Sigmoid colon (tissue), 3 donors: ENCODE measurements around the gene KCTD19.

Experiments
- CTCF ChIP-seq, 4 experiments: fragments of 450-650 bp in 3 of 4; fragments of 200-600 bp in 1 of 4; IDR thresholded peaks; one replicate each; pipeline ENCODE4 v1.5.1; 2016 to 2019; ENCODE audit warnings: antibody characterized with exemption in 4 of 4, mild to moderate bottlenecking in 3 of 4, moderate library complexity in 2 of 4
- POLR2A ChIP-seq, 2 donors: fragments of 450-650 bp; IDR thresholded peaks; one replicate each; pipeline ENCODE4 v1.6.1; 2016; ENCODE audit warnings: antibody characterized with exemption in 2 of 2, mild to moderate bottlenecking in 2 of 2, moderate library complexity in 2 of 2

- TF ChIP-seq POLR2A (IDR thresholded peaks at IDR 0.05) (peak; percentile 62 to 73), CTCF (IDR thresholded peaks at IDR 0.05) (no peak)
Observed at GRCh38 chr16:67247192-67248072, 79.1 kb downstream of the KCTD19 start, which contains the start of gene FHOD1.
